HG03432 (cell line): ENCODE results near the gene NATD1.
A peak's percentile ranks its signal among the peaks of the same experiment; 100 is the strongest.
"Not testable (repeated sequence)": the region's sequence is repeated elsewhere in the genome, so short reads cannot be mapped to it uniquely, and the experiment has no call there.

Experiments
- ATAC-seq: cut with Tn5 transposase; IDR thresholded peaks from one replicate; pipeline ENCODE4 v1.9.1; 2021; ENCODE audit warnings: mild to moderate bottlenecking, moderate library complexity; ENCODE audit not compliant: unreplicated experiment

The NATD1 gene

GRCh38 chr17:21247552-21248258 is 5.5 kb downstream of the NATD1 start:
- ATAC-seq = no peak

DNA sequence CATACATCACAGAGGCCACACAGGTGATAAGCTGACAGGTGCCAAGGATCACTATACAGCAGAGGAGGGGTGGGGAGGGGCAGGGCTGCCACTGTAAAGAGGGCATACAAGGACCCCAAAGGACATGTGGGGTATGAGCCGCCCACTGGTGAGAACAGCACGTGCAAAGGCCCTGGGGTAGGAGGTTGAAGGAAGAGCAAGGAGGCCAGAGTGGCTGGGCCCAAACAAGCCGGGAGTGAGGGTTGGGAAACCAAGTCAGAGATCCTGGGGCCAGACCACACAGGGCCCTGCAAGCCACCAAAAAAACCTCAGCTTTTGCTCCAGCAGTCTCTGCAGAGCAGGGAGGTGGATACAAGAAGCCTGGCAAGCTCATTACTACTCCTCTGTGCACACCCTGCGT is 6.5 kb downstream of the NATD1 start:
- no peak for ATAC-seq

DNA sequence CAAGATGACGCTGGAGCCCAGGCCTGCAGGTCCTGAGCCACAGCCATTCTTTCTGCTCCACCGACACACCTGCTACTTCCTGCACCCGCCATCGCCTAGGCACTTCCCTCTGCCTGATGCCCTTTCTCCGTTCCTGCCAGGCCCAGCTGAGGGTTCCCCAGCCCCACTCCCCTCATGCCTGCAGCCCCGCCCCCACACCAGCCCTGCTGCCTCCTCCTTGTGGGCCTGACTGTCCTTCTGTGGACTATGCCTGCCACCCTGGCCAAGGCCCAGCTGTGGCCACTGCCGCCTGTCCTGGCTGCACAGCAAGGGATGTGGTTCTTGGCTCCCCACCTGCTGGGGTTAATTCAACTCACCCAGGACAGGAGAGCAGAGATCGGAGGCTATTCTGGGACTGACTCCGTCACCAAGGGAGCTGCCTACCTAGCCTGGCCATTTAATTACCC is 7.5 kb downstream of the NATD1 start:
- no peak for ATAC-seq

DNA sequence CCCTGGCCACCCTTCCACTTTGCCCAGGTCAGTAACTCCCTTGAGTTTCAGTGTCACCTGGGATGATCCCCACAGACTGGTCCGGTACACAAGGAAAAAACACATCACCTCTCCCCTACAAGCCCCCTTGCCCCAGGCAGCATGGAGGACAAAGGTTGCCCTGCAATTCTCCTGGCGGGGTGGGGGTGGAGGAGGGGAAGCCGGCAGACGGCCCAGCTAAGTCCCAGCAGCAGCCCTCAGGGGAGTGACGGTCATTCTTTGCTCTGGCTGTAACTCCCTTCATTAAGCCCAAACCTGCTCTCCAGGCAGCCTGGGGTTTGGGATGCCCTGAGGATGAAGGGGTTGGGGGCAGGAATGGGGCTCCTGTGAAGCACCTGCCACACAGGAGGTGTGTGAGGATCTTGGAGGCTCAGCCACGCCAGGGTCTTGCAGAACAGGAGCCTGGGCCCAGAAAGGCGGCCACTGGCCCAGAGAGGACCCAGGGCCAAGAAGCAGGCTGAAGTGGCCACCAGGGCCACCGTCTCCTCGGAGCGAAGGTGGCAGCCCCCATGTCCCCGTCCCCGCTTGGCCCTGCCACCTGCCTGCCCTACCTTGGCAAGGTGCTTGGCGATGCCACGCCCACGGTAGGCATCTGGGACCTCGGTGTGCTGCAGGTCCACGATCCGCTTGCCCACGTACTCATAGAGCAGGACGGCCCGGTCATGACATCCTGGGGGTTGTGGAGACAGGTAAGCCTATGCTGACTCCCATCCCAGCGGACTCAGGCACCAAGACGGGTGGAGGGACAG is 9.5 kb downstream of the NATD1 start:
- ATAC-seq = no peak

GRCh38 chr17:21242780-21243515 is 10.3 kb downstream of the NATD1 start:
- ATAC-seq = no peak

- ATAC-seq = no peak
Observed at GRCh38 chr17:21242026-21242697, 11.0 kb downstream of the NATD1 start.

DNA sequence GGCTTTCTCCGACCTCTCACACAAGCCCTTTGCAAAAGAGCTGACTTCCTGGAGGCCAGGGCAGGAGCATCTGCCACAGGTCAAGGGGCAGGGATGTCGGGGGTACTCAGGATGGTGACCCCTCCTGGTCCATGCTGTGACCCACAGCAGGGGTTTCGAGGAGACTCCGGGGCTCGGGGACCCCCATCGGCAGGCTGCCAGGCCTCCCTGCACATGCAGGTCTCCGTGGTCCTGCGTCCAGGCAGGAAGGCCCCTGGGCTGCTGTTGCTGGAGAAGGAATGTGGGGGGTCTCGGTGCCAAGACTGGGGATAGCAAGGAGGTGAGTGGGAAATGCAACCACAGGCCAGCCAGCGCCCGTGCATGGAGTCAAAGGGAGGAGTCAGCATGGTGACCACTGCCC is 11.6 kb downstream of the NATD1 start:
- ATAC-seq = no peak

- ATAC-seq = no peak
Observed at GRCh38 chr17:21240369-21241055, 12.7 kb downstream of the NATD1 start.

GRCh38 chr17:21239680-21240368 is 13.4 kb downstream of the NATD1 start:
- peak; percentile 43 for ATAC-seq

DNA sequence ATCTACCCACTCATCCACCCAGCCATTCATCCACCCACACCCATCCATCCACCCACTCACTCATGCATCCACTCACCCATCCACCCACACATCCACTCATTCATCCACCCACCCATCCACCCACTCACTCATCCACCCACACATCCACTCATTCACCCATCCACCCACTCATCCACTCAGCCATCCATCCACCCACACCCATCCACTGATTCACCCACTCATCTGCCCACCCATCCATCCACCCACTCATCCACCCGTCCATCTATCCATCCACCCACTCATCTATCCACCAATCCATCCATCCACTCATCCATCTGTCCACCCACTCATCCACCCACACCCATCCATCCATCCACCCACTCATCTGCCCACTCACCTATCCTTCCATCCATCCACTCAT is 17.3 kb downstream of the NATD1 start:
- no peak for ATAC-seq

- no peak for ATAC-seq
Observed at GRCh38 chr17:21233581-21234347, 19.4 kb downstream of the NATD1 start.

DNA sequence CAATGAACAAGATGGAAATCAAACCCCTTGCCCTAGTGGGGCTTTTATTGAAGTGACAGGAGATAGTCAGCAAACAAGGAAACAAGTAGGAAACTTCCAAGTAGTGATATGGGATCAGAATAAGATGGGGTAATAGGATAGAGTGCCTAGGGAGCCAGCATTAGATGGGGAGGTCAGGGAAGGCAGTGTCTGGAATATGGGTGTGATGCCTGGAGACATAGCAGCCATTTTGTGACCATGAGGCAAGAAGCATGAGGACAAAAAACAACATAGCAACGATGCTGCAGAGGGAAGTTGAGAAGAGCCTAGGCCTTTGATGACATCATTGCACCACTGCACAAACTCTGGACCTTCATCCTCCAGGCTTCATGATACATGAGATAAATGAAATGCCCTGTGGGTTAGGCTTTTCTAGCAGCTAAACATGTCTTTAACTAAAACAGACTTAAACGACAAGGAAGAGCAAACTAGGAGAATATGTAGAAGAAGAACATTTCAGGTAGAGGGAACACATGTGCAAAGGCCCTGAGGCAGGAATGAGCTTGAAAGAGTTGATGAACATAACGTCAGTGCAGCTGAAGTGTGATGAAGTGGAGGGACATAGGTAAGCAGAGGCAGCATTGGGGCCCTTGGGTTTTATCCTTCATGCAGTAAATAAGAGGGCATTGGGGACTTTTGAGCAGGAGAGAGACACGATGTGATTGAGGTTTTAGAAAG is 21.0 kb downstream of the NATD1 start:
- ATAC-seq = no peak

DNA sequence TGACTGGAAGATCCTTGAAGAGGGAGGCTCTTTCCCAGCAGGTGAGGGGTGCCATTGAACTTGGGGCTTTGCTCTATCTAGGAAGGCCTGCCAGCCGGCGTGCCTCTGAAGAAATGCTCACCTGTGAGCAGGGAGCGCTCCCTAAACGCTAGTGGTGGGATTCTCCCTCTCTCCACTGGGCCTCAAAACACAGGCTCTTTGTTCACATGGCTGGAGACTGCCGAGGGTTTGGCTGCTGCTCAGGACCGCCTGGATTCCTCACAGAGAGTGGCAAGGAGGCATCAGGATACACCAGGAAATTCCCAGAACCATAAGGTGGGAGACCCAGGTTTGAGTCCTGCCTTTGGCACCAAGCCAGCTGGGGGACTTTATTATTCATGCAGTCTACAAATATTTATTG is 21.7 kb downstream of the NATD1 start:
- no peak for ATAC-seq

- ATAC-seq = no peak
Observed at GRCh38 chr17:21228845-21229244, 24.4 kb downstream of the NATD1 start.

GRCh38 chr17:21228111-21228510 is 25.1 kb downstream of the NATD1 start:
- ATAC-seq = no peak

DNA sequence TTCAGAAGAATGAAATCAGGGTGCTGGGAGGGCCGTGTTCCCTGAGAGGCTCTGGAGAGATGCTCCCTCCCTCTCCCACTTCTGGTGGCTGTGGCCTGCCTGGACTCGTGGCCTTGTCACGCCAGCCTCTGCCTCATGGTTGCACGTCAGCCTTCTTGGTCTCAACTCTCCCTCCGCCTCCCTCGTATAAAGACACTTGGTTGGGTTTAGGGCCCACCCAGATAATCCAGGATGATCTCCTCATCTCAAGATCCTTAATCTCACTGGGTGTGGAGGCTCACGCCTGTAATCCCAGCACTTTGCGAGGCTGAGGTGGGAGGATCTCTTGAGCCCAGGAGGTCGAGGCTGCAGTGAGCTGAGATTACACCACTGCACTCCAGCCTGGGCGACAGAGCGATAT is 25.9 kb downstream of the NATD1 start:
- not testable (repeated sequence) for ATAC-seq

DNA sequence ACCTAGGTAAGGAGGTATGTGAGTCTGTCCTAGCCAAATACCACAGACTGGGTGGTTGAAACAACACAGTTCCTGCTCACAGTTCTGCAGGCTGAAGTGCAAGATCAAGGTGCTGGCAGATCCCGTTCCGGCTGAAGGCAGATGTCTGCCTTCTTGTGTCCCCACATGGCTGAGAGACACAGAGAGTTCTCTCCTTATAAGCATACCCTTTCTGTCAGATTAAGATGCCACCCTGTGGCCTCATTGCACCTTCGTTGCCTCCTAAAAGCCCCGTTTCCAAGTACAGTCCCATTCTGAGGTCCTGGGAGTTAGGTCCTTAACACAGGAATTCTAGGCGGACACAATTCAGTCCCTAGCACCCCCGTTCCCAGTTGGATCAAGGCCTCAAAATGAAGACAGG is 30.1 kb downstream of the NATD1 start:
- ATAC-seq = no peak

DNA sequence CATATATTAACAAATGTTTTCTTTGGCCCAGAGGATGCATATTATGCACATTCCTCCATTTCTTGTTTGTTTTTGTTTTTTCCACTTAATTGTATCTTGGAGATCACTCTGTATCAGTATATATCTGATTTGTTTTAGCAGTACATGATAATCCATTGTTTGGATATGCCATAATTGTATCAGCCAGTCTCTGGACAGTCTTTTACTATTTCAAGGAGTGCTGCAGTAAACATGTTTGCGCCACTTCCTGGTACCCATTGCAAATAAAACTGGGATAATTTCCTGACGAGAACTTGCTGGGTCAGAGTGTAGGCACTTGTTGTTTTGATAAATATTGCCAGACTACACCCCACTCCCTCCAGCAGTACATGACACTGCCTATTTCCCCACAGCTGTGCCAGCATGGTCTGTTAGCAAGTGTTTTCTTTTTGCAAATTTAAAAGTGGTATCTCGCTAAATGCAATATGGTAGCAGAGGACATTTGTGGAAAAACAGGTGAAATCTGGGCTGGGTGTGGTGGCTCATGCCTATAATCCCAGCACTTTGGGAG is 34.3 kb downstream of the NATD1 start:
- no peak for ATAC-seq
